Epithelial cell of proximal tubule (primary cell): ENCODE data around the gene F2RL2. TPM values are rescaled to one million over a fixed set of nuclear protein-coding genes. Genes with fewer than 3 reads are reported as not detected.

Experiments used
- DNase-seq: peaks from one replicate; pipeline ENCODE4 v3.0.0-alpha.2; 2011; ENCODE audit warnings: low read depth
- H3K4me3 ChIP-seq: 2 replicates; pipeline ENCODE4 v1.5.1; 2011; ENCODE audit warnings: low read depth, mild to moderate bottlenecking, low read length
- CTCF ChIP-seq: conservative IDR thresholded peaks from 2 replicates; pipeline ENCODE4 v1.5.1; 2012; ENCODE audit warnings: low read depth, mild to moderate bottlenecking, low read length
- total RNA-seq: library from RNA; depleted of rRNA; stranded (reverse); fragments of >200 nt; gene quantifications from 2 replicates; pipeline ENCODE4 v1.2.3, GENCODE V29; 2015

F2RL2 gene
- total RNA-seq, 1 donor from 2014 or later, result 2.4 TPM

- TF ChIP-seq CTCF, result no peak
- no peak overlapping the region for H3K4me3 ChIP-seq
- DNase-seq, result no peak
Observed at GRCh38 chr5:76590027-76590426, 33.2 kb downstream of the F2RL2 start.

- no peak for TF ChIP-seq CTCF
- no peak for DNase-seq
- no peak overlapping the region for H3K4me3 ChIP-seq
Observed at GRCh38 chr5:76586531-76586930, 36.7 kb downstream of the F2RL2 start.

GRCh38 chr5:76585783-76586217 is 37.4 kb downstream of the F2RL2 start:
- no peak for DNase-seq
- TF ChIP-seq CTCF, result no peak

GRCh38 chr5:76583163-76584047 is 39.8 kb downstream of the F2RL2 start:
- no peak for DNase-seq
- H3K4me3 ChIP-seq, result no peak overlapping the region
- peak; percentile 52 for TF ChIP-seq CTCF

More at GRCh38 chr5:76585783-76586217, 37.4 kb downstream of the F2RL2 start:
- H3K4me3 ChIP-seq, result no peak overlapping the region

GRCh38 chr5:76582230-76583162 is 40.7 kb downstream of the F2RL2 start:
- DNase-seq, result no peak
- no peak for TF ChIP-seq CTCF
- no peak overlapping the region for H3K4me3 ChIP-seq

GRCh38 chr5:76580981-76581380 is 42.2 kb downstream of the F2RL2 start:
- TF ChIP-seq CTCF, result no peak
- no peak overlapping the region for H3K4me3 ChIP-seq
- DNase-seq, result no peak
